MV-4-11 (cell line): ENCODE results near the gene CDH26.

Experiments used
- DNase-seq: peaks from one replicate; lab custom pipeline; 2025; lab: John Stamatoyannopoulos, UW

CDH26 gene

DNA sequence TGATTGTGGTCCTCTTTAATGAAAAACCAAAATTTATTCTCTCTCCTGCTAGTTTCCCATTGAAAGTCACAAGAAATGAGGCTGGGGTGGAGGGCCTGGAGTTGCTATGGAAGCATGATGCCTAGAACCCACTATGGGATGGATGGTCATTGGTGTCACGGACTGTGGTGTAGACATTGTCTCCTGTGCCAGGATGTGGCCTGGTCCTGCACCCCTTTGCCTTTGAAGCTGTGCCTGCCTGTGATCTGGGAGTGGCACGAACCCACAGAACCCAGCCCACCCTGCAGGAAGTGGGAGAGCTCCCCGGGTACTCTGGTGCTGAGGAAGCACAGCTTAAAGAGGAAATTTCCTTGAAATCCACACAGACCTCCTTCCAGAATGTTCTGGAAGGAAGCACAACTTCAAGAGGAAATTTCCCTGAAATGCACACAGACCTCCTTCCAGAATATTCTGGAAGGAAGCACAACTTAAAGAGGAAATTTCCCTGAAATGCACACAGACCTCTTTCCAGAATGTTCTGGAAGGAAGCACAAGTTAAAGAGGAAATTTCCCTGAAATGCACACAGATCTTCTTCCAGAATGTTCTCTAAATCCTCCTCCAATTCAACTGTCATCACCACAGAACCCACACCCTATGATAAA, 105.6 kb downstream of the CDH26 start:
- no peak for DNase-seq
